ENCODE measurements around the gene CAPNS1.

Gene CAPNS1

GRCh38 chr19:36151144-36152018, 11.5 kb downstream of the CAPNS1 start:
- H3K4me3 ChIP-seq, result no peak overlapping the region
- H3K27ac ChIP-seq, result no peak overlapping the region
- no peak for TF ChIP-seq POLR2AphosphoS5 (IDR thresholded peaks at IDR 0.05; ENCODE audit: borderline replicate concordance, low read depth, low read length)

GRCh38 chr19:36152019-36152351, 12.1 kb downstream of the CAPNS1 start:
- Histone ChIP-seq H3K27ac (no peak overlapping the region), H3K36me3 (ENCODE audit: insufficient read depth, low read length) (peaks cover 15% of the 10 kb centered on the region; the same call in 1 of the 2 replicates), H3K9me3 (ENCODE audit: low read depth, low read length) (no peaks in the 10 kb centered on the region), H3K9ac (ENCODE audit: insufficient read length) (no peak overlapping the region), H3K4me3 (no peak overlapping the region)
- no peak for TF ChIP-seq POLR2AphosphoS5 (IDR thresholded peaks at IDR 0.05; ENCODE audit: borderline replicate concordance, low read depth, low read length)
- no peak for TF ChIP-seq EZH2 (IDR thresholded peaks at IDR 0.05)
- TF ChIP-seq FOXP2 (optimal IDR thresholded peaks at IDR 0.05; ENCODE audit: control extremely low read depth, extremely low read length, insufficient read depth), result no peak
- no peak for DNase-seq (ENCODE audit: low read depth, low spot score)

More at GRCh38 chr19:36151144-36152018, 11.5 kb downstream of the CAPNS1 start:
- H3K9ac ChIP-seq (ENCODE audit: insufficient read length), result no peak overlapping the region
- H3K36me3 ChIP-seq (ENCODE audit: insufficient read depth, low read length), result peaks cover 21% of the 10 kb centered on the region; the same call in 1 of the 2 replicates
- H3K9me3 ChIP-seq (ENCODE audit: low read depth, low read length), result no peaks in the 10 kb centered on the region
- DNase-seq (ENCODE audit: low read depth, low spot score), result no peak

GRCh38 chr19:36152352-36153091, 12.7 kb downstream of the CAPNS1 start, which contains the start of gene COX7A1:
Gene COX7A1 (minus strand): TSS chr19:36152447. CDS start chr19:36152407, 40 bp downstream.
- Histone ChIP-seq H3K9ac (ENCODE audit: insufficient read length) (no peak within 1 kb of the TSS), H3K4me3 (no peak within 1 kb of the TSS), H3K36me3 (ENCODE audit: insufficient read depth, low read length) (peaks cover 12% of the 10 kb centered on the region; the same call in 1 of the 2 replicates), H3K27ac (no peak within 1 kb of the TSS), H3K9me3 (ENCODE audit: low read depth, low read length) (no peaks in the 10 kb centered on the region)
- TF ChIP-seq POLR2AphosphoS5 (IDR thresholded peaks at IDR 0.05; ENCODE audit: borderline replicate concordance, low read depth, low read length), result no peak
- no peak for TF ChIP-seq FOXP2 (optimal IDR thresholded peaks at IDR 0.05; ENCODE audit: control extremely low read depth, extremely low read length, insufficient read depth)
- no peak for DNase-seq (ENCODE audit: low read depth, low spot score)

GRCh38 chr19:36153126-36153525, 13.3 kb downstream of the CAPNS1 start:
- TF ChIP-seq FOXP2 (optimal IDR thresholded peaks at IDR 0.05; ENCODE audit: control extremely low read depth, extremely low read length, insufficient read depth), result no peak
- TF ChIP-seq POLR2AphosphoS5 (IDR thresholded peaks at IDR 0.05; ENCODE audit: borderline replicate concordance, low read depth, low read length), result no peak
- no peak for DNase-seq (ENCODE audit: low read depth, low spot score)
- H3K4me3 ChIP-seq, result no peak overlapping the region
- no peak overlapping the region for H3K27ac ChIP-seq
- H3K36me3 ChIP-seq (ENCODE audit: insufficient read depth, low read length), result peaks cover 12% of the 10 kb centered on the region; the same call in 1 of the 2 replicates
- H3K9ac ChIP-seq (ENCODE audit: insufficient read length), result no peak overlapping the region
- no peaks in the 10 kb centered on the region for H3K9me3 ChIP-seq (ENCODE audit: low read depth, low read length)

GRCh38 chr19:36160821-36161596, 21.1 kb downstream of the CAPNS1 start:
- H3K9me3 ChIP-seq (ENCODE audit: low read depth, low read length), result no peaks in the 10 kb centered on the region
- TF ChIP-seq FOXP2 (optimal IDR thresholded peaks at IDR 0.05; ENCODE audit: control extremely low read depth, extremely low read length, insufficient read depth) (no peak), EZH2 (IDR thresholded peaks at IDR 0.05) (no peak), POLR2AphosphoS5 (IDR thresholded peaks at IDR 0.05; ENCODE audit: borderline replicate concordance, low read depth, low read length) (no peak)
- H3K36me3 ChIP-seq (ENCODE audit: insufficient read depth, low read length), result no peaks in the 10 kb centered on the region
- no peak for DNase-seq (ENCODE audit: low read depth, low spot score)
- H3K4me3 ChIP-seq, result no peak overlapping the region
- no peak overlapping the region for H3K9ac ChIP-seq (ENCODE audit: insufficient read length)
- no peak overlapping the region for H3K27ac ChIP-seq

- no peak overlapping the region for H3K4me3 ChIP-seq
- no peak for DNase-seq (ENCODE audit: low read depth, low spot score)
- no peaks in the 10 kb centered on the region for H3K36me3 ChIP-seq (ENCODE audit: insufficient read depth, low read length)
- H3K9me3 ChIP-seq (ENCODE audit: low read depth, low read length), result no peaks in the 10 kb centered on the region
- H3K9ac ChIP-seq (ENCODE audit: insufficient read length), result no peak overlapping the region
- TF ChIP-seq POLR2AphosphoS5 (IDR thresholded peaks at IDR 0.05; ENCODE audit: borderline replicate concordance, low read depth, low read length) (no peak), FOXP2 (optimal IDR thresholded peaks at IDR 0.05; ENCODE audit: control extremely low read depth, extremely low read length, insufficient read depth) (no peak), EZH2 (IDR thresholded peaks at IDR 0.05) (no peak)
- H3K27ac ChIP-seq, result no peak overlapping the region
Observed at GRCh38 chr19:36163813-36164212, 23.9 kb downstream of the CAPNS1 start.

GRCh38 chr19:36169084-36169760, 29.4 kb downstream of the CAPNS1 start:
- peak overlapping the region; percentile 39; the same call in 1 of the 2 replicates for H3K4me3 ChIP-seq
- no peaks in the 10 kb centered on the region for H3K9me3 ChIP-seq (ENCODE audit: low read depth, low read length)
- no peak overlapping the region for H3K9ac ChIP-seq (ENCODE audit: insufficient read length)
- no peak for TF ChIP-seq POLR2AphosphoS5 (IDR thresholded peaks at IDR 0.05; ENCODE audit: borderline replicate concordance, low read depth, low read length)
- TF ChIP-seq EZH2 (IDR thresholded peaks at IDR 0.05), result no peak
- no peak for TF ChIP-seq FOXP2 (optimal IDR thresholded peaks at IDR 0.05; ENCODE audit: control extremely low read depth, extremely low read length, insufficient read depth)
- H3K36me3 ChIP-seq (ENCODE audit: insufficient read depth, low read length), result no peaks in the 10 kb centered on the region
- DNase-seq (ENCODE audit: low read depth, low spot score), result peak; percentile 3
- peak overlapping the region; percentile 61 for H3K27ac ChIP-seq

Measured in SK-N-MC (cell line).